ENCODE results near the gene AFF3.

- TF ChIP-seq CTCF (IDR thresholded peaks at IDR 0.05), result no peak
- TF ChIP-seq POLR2A (IDR thresholded peaks at IDR 0.05), result no peak
These were observed 599.1 kb downstream of the AFF3 start for GRCh38 chr2:99543247-99543646.
